CD1c-positive myeloid dendritic cell (primary cell): ENCODE data around the gene ASB8.
A peak's percentile ranks its signal among the peaks of the same experiment; 100 is the strongest.

Experiments
- DNase-seq: peaks from one replicate; pipeline ENCODE4 v3.0.0-alpha.2; 2016; ENCODE audit errors: extremely low spot score

Gene ASB8

GRCh38 chr12:48105867-48106680, 51.2 kb downstream of the ASB8 start, which contains the start of gene SENP1:
Gene SENP1 (minus strand): TSS chr12:48106079. CDS start chr12:48101472, 4,607 bp downstream.
- DNase-seq, result peak; percentile 91

- peak; percentile 33 for DNase-seq
These were observed 51.9 kb downstream of the ASB8 start for GRCh38 chr12:48105321-48105866.

- no peak for DNase-seq
These were observed 52.8 kb downstream of the ASB8 start for GRCh38 chr12:48104531-48104930.
